Measurements from ENCODE around the gene PDE7B. TPM values are rescaled to one million over a fixed set of nuclear protein-coding genes. Genes with fewer than 3 reads are reported as not detected.

The PDE7B gene
- total and polyA plus RNA-seq, 8 donors, result 1.3 to 4.7 (median 3.6) TPM

GRCh38 chr6:135811644-135812526 is 39.6 kb upstream of the PDE7B start:
- H3K4me1 ChIP-seq, result no peaks in the 10 kb centered on the region
- no peaks in the 10 kb centered on the region for H3K27me3 ChIP-seq
- intact Hi-C loops (cut with DNase I), result no loop called here
- no peak overlapping the region for H3K4me3 ChIP-seq
- no peaks in the 10 kb centered on the region for H3K36me3 ChIP-seq
- no peak for TF ChIP-seq CTCF (IDR thresholded peaks at IDR 0.05)
- H3K9me3 ChIP-seq, result no peaks in the 10 kb centered on the region
- no peak overlapping the region for H3K27ac ChIP-seq
- DNase-seq, result no peak
- no peak for ATAC-seq

DNA sequence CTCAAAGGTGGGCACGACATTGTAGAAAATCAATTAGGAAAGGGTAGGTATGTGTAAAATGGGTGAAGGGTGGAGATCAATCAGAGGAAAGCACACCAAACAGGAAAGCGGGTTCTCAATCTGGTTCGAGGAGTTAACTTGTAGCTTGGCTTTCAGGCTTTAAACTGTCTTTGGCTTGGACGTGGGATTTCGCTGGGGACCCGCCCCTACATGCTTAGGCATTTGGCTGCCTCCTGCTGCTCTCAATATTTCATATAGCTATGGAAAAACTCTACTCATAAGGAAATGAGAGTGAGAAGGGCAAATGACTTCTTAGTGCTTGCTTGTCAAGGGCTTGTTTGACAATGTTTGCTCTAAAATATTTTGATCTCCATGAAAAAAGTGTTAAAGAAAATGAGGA is 38.1 kb upstream of the PDE7B start:
- ATAC-seq (no peak), DNase-seq (no peak)
- no peaks in the 10 kb centered on the region for H3K4me1 ChIP-seq
- no peak for TF ChIP-seq CTCF (IDR thresholded peaks at IDR 0.05)
- intact Hi-C loops (cut with DNase I), result no loop called here
- H3K9me3 ChIP-seq, result no peaks in the 10 kb centered on the region
- H3K4me3 ChIP-seq, result no peak overlapping the region
- H3K36me3 ChIP-seq, result no peaks in the 10 kb centered on the region
- no peaks in the 10 kb centered on the region for H3K27me3 ChIP-seq
- H3K27ac ChIP-seq, result no peak overlapping the region

- DNase-seq (no peak), ATAC-seq (no peak)
- no peaks in the 10 kb centered on the region for H3K9me3 ChIP-seq
- no peak overlapping the region for H3K27ac ChIP-seq
- H3K27me3 ChIP-seq, result no peaks in the 10 kb centered on the region
- no peak overlapping the region for H3K4me3 ChIP-seq
- intact Hi-C loops (cut with DNase I), result no loop called here
- no peaks in the 10 kb centered on the region for H3K36me3 ChIP-seq
- no peak for TF ChIP-seq CTCF (IDR thresholded peaks at IDR 0.05)
- H3K4me1 ChIP-seq, result no peaks in the 10 kb centered on the region
These were observed 37.5 kb upstream of the PDE7B start for GRCh38 chr6:135814043-135814442.

DNA sequence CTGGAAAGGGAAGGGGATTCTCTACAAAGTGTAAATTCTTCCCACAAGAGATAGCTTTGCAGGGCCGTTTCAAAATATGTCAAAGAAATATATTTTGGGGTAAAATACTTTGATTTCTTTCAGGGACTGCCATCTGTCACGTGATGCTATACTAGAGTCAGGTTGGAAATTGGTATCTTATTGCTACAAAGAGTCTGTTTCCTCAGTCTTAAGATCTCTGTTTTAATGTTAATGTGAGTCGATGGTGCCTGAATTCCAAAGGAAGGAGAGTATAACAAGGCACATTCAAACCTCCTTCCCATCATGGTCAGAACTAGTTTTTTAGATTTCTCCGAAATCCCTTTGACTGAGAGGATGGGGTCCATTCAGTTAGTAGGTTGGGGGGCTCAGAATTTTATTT is 36.3 kb upstream of the PDE7B start:
- intact Hi-C loops (cut with DNase I), result no loop called here
- no peak for ATAC-seq
- Histone ChIP-seq H3K27me3 (no peaks in the 10 kb centered on the region), H3K4me1 (no peaks in the 10 kb centered on the region), H3K27ac (no peak overlapping the region), H3K9me3 (no peaks in the 10 kb centered on the region), H3K4me3 (no peak overlapping the region), H3K36me3 (no peaks in the 10 kb centered on the region)
- DNase-seq, result no peak
- no peak for TF ChIP-seq CTCF (IDR thresholded peaks at IDR 0.05)

GRCh38 chr6:135817035-135817434 is 34.5 kb upstream of the PDE7B start:
- intact Hi-C loops (cut with DNase I), result no loop called here
- Histone ChIP-seq H3K4me3 (no peak overlapping the region), H3K27ac (no peak overlapping the region), H3K36me3 (no peaks in the 10 kb centered on the region), H3K27me3 (no peaks in the 10 kb centered on the region), H3K4me1 (no peaks in the 10 kb centered on the region), H3K9me3 (no peaks in the 10 kb centered on the region)
- ATAC-seq (no peak), DNase-seq (no peak)
- TF ChIP-seq CTCF (IDR thresholded peaks at IDR 0.05), result no peak
